HG03139 (cell line): ENCODE data around the gene MAP4K2.

Source experiments
- ATAC-seq: cut with Tn5 transposase; IDR thresholded peaks from one replicate; pipeline ENCODE4 v1.9.1; 2021; ENCODE audit not compliant: unreplicated experiment

Gene MAP4K2

DNA sequence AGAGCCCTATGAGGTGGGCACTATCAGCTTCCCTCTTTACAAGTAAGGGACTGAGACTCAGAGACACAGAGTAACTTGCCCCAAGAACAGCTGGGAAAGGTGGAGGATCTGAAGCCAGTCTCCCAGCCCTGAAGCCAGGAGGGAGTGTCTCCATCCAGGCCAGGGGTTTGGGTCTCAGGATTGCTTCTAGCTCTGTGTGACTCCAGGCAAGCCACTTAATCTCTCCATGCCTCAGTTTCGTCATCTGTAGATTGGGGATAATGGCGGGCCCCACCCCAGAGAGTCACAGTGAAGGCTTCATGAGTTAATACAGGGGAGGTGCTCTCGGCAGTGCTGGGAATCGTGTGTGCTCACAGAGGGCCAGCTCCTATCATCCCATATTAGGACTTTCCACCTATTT is 10.5 kb downstream of the MAP4K2 start:
- no peak for ATAC-seq

DNA sequence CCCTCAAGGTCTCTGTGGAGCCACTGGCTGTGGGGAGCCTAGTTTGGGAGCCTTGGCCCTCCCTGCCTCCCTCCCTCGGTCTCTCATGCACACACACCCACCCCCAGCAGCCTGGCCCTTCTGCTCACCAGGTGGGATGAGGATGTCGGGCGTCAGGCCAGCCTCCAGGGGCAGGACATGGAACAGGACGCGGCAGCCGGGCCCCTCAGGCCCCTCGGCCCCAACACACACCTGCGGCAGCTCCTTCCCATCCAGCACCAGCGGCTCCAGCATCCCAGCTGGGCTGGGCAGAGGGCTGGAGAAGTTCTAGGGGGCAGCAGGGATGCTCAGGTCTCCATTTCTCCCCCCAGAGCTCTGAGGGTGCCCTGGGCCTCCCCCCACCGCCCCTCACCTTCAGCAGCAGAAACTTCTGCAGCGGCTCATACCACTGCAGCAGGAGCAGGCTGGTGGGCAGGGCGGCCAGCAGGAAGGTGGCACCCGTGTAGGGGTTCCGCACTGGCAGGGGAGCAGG is 11.2 kb downstream of the MAP4K2 start:
- ATAC-seq: no peak

DNA sequence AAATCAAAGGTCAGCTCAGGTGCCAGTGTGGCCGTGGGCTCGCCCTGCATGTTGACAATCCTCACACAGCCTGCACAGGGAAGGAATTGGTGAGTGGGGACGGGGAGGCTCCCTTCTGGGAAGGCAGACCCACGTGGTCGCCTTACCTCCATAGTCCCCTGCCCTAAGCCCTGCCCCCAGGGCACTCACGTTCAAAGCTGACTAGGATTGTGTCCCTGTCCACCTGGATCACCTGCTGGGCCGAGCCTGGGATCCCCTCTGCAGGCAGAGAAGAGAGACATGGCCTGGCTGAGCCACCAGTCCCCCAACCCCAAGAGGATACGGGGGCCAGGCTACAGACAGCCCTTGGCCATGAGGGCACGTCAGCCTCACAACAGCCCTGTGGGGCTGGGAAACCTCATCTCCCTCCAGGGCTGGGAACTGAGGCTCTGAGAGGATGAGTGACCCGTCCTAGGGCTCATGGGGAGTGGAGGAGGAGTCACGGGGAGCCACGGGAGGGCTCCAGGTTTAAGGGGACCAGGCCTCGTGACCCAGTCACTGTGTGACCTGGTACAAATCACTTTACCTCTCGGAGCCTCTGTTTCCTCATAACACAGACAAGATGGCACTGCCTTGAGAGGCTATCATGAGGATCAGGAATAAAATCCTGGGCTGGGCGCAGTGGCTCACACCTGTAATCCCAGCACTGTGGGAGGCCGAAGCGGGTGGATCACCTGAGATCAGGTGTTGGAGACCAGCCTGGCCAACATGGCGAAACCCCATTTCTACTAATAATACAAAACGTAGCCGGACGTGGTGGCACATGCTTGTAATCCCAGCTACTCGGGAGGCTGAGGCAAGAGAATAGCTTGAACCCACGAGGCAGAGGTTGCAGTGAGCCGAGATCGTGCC is 12.6 kb downstream of the MAP4K2 start:
- ATAC-seq: no peak

DNA sequence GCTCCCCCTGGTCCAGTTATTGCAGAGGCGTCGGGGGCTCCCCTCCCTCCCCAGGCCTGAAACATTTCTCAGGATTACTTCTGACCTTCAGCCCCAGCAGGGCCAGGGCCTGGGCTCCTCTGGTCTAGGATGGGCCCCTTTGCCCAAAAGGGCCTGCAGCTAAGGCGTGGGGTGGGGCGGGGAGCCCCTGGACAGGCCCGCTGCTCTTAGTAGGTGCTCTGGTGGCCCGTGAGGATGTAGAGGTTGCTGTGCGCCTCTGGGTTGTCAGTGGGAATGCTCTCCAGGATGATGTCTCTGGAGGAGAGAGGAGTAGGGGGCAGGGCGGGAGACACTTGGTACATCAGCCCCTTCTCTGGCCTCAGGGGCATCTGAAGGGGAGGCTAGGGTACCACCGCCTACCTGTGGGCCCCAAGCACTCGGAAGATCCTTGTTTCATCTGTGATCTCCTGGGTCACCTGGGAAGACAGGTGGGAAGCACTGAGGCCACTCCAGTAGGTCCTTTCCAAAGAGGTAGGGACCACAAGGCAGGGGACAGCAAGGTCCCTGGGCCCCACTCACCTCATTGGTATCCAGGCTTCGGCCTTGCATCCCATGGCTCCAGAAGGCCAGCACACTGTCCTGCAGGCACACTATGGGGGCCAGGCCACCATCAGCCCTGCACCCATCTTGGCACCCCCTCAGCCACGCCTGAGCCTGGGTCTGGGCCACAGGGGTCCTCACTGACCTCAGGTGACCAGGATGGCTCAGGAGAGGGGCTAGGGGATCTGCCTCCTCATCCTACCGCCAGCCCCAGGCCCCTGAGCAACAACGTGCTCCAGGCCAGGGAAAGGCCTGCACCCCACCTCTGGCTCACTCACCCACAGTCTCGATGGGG is 13.4 kb downstream of the MAP4K2 start:
- no peak for ATAC-seq

DNA sequence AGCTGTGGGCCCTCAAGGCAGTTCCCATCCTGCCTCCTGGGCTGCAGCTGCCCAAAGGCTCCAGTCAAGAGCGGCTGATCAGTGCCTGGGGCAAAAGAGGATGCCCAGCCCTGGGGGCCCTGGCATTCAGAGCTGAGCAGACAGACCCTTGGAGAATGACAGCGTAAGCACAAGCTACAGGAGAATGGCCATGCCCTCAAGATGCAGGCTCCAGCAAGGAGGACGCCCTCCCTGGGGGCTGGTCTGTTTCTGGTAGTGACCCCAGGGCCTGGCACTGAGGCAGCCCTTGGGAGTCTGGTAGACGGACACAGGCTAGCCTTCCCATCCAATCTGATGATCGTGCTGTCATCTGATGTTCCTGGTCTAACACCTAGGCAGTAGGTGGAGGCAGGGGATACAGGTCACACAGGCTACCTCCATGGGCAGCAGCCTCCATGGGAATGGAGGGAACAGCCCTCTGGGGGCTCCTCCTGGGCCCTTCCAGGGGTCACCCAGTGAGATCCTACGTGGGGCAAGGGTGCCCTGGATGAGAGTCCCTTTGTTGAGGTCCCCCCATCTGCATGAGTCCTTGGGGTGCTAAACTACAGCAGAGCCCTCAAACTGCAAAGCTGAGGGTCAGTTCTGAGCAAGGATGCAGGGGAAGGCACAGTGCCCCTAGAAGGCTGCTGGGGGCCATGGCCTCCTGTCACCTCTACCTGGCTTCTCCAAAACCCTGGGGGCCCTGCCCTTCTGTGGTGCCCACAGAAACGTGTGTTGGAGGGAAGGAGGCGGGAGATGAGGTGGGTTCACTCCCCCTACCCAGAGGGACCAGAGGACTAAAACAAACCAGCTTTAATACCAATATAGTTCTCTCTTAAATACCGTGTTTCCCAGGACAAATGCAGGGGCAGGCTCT is 14.4 kb downstream of the MAP4K2 start:
- ATAC-seq: no peak

DNA sequence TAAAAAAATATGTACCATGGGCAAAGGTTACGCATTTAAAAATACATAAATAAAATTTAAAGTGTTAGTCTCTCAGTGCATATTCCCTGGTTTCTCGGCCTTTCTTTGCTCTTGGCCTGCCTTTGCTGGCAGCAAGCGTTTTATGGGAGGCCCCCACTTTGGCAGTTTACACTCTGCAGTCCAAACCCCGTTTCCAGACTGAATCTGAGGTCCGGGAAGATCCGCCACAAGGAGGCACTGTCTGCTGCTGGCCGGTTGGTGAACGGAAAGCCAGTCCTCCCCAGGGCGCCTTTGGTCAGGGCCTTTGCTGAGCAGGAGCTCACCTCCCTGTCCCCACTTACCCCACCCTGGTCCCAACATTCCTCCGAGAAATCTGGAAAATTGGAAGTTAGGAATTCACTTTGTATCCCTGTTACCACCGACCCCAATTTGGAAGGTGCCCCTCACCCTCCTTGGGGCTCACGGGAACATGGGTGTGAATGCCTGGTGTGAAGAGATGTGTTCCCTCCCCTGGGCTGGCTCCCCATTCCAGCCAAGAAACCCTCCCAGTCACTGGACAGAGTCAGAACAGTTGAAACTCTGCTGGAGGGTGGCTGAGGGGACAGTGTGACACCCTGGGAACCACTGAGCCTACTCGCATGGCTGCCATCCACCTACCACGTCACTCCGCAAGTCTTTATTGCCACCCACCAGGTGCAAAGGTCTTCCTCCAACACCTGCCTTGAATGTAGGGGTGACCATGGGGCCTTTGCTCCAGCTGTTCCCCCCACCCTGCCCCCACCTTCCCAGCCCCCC is 15.3 kb downstream of the MAP4K2 start:
- ATAC-seq: no peak

DNA sequence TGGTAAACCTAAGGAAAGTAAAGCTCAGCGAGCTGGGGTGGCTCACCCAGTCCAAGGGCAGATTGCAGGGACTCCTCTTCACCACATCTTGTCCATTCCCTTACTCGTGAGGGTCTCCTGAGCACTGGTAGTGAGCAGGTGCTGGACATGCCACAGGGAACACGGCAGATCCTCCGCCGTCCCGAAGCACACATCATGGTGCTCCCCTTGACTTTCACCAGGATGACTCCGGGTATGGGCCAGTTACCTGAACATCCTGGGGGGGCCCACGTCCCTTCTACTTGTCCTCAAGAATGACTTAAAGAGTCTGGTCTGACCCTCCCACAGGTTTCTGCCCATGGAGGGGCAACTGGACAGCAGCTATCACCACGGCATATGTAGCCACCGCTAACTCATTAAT is 16.7 kb downstream of the MAP4K2 start:
- ATAC-seq: no peak

DNA sequence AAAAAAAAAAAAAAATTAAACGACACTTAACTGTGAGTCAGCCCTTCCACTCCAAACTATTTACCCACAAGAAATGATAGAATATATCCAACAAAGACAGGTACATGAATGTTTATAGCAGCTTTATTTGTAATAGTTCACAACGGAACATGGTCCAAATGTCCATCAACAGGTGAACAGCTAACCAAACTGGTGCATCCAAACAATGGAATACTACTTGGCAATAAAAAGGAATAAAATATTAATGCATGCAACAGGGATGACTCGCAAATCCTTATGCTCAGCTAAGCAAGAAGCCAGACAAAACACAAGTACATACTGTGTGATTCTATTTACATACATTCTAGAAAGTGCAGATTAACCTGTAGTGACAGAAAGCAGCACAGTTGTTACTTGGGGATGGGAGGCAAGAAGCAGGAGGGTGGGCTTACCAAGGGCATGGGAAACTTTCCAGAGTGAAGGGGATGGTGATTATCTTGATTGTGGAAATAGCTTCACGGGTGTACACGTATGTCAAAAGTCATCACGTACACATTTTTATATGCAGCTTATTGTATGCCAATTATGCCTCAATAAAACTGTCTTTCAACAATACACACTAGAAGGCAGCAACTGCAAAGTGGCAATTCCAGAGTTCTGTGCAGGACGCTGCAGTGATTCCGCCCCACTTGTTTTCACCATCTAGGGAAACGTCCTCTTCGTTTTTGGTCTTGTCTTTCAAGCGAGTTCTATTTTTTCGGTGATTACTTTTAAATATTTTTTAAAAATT is 18.0 kb downstream of the MAP4K2 start:
- ATAC-seq: no peak

DNA sequence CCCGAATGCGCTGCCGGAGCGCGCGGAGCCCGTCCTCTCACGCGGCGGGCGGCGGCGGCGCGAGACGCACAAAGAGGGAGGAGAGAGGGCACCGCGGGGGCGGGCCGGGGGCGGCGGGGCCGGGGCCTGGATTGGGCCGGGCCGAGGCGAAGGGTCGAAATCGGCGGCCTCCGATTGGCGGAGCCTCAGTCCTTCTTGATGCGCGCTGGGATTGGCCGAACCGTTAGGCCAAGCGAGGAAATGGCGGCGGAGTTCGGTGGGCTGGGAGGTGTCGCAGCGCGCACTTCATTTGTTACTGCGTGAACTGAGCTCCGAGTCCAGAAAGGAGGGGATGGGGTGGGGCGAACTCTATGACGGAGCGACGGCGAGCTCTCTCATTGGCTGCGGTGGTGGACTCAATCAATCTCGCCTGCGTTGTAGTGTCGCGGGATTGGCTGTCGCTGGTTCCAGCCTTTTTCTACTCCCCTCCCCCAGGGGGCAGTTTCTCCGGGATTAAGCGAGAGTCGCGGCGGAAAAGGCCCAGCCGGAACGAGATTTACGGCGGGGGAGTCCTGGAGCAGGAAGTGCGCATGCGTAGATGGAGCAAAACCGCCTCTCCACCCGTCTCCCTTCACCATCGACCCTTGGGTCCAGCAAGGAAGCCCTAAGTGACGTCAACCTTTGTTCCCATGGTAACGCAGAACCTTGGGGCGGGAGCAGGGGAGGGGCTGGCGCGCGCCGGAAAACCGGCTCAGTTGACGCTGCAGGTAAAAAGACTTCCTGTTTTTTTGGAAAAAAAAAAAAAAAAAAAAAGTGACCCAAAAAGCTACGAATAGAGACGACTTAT is 24.3 kb downstream of the MAP4K2 start, which contains the start of gene SF1:
TSS of gene SF1 (minus strand) at position 70 of the 826 bp plus-strand sequence. CDS start 150 bp downstream, outside the sequence.
- ATAC-seq: peak; percentile 74

DNA sequence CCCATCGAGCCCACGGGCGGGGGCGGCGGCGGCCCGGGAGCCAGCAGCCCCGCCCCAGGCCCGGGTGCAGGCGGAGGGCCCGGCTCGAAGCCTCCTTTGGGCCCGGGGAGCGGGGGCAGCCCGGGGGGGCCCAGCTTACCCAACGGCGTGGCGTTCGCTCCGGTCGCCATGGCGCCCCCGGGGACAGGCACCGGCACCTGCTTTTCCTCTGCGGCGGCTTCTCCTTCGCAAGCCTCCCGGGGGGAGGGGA is 24.9 kb downstream of the MAP4K2 start:
- no peak for ATAC-seq

DNA sequence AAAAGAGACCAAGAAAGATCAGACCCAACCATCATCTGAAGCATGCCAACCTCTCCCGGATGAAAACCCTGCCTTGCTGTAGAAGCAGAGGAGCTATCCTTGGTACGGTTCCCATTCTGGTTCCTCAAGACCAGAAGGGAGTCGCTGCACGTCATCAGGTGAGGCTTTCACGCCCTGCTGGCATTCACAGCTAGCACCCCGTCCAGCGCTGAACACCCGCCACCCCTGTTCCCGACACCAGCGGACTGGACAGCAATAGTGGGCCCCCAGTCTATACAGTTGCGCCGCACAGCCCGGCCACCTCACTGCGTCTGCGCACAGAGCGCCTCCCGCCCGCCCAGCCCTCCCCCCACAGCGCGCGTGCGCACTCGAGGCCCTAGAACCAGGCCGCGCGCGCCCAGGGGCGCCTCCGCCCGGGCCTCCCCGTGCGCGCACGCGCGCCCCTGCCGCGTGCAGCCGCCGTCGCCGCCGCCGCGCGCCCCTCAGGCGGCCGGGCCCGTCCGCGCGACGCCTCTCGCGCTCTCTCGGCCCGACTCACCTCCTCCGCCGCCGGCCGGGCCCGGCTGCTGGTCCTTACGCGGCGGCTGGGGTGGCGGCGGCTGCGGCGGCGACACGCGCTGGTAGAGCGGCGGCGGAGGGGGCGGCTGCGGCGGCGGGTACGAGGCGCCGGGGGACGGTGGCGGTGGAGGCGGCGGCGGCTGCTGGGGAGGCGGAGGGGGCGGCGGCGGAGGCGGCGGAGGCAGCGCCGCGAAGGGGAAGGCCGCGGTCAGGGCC is 25.4 kb downstream of the MAP4K2 start:
- peak; percentile 13 for ATAC-seq

DNA sequence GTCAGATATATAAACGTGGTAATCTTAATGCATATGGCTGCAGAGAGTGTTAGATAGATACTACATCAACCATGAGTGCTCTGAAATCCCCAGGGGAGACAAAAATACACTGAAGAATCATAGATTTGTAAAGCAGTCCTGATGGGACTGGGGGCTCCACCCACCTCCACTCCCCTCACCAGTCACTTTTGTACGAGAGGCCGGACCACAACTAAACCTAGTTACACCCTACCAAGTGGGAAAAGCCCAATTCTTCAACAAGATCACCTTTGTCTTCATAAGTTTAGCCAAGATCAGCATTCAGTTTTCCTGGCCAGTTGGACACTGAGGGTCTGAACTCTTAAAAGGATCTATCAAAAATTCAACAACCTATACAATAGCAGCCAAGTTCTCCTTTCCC is 26.1 kb downstream of the MAP4K2 start:
- ATAC-seq: no peak

DNA sequence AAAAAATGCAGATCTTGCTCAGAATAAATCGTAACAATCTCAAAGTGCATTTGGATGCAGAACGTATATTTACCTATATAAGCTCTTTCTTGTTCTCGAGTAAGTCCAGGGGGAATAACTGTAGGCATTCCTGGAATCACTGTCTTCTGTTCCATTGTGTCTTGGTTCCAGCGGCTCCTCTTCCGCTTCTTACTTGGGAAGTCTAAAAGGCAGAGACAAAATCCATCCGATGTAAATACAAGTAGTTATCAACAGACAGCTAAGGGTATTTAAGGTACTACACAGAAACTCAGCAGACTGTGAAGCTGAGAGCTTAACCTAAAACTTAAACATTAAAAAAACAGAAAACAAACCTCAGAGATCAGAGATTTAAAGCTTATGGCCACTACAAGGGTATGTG is 26.6 kb downstream of the MAP4K2 start:
- no peak for ATAC-seq

DNA sequence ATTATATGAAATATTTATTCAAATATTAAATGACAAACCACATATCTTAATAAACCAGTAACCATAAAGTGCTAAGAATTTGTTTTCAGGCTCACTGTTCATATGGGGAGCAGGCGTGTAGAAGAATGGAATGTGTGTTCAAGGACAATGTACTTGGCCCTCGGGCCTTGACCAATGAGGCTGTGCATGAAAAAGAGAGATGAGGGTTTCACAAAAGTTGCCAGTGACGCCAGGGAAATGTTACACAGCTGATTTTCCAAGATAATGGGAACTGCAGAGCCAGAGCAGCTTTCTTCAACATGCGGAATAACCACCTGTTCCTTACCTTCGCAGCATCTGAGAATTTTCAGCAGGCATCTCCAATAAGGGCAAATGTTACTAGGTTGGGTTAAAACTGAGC is 28.9 kb downstream of the MAP4K2 start:
- no peak for ATAC-seq

DNA sequence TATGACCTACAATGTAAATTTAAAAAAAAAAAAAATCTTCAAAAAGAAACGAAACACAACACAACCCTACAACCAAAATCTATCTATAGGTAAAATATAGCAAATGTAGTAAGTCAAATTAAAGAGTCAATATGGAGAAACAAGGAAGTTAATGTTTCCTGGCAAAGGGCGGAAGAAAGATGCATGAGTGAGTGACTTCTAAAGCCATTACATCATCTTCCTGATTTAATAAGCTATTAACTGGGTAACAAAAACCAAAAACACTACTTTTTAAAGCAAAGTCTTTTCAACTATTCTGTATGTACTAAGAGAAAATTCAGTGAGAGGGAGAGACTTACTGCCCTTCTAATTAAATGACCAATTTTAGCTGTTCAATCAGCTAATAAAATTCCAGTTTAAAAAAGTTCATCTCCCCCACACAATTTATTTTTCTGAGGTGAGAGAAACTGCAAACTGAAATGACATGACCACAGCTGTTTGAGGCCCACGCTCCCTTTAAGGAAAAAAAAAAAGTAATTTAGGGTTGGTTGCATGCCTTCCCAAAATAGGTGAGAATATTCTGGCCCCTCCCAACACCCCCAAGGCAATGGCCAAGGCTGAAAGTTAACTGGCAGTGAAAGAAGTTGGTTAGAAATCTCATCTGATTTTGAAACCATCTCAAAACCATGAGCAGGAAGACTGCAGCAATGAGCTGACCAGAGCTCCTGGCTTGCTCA is 30.6 kb downstream of the MAP4K2 start:
- no peak for ATAC-seq

DNA sequence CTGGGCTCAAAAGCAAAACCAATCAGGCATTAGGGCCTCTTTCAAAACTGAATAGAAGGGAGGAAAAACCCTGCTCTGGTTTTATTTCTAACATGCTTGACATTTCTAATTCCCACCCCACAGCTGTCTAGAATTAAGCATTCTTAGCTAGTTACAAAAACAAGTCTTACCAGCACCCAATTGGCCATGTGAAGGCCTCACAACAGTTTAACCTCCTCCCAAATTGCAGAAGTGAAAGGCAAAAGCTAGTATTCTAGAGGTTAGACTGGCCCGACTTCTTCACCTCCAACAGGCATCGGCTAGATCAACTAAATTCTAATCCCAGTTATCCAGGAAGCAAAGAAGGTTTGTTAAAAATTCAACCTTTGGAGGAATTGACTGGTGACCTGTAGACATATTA is 31.2 kb downstream of the MAP4K2 start:
- no peak for ATAC-seq

DNA sequence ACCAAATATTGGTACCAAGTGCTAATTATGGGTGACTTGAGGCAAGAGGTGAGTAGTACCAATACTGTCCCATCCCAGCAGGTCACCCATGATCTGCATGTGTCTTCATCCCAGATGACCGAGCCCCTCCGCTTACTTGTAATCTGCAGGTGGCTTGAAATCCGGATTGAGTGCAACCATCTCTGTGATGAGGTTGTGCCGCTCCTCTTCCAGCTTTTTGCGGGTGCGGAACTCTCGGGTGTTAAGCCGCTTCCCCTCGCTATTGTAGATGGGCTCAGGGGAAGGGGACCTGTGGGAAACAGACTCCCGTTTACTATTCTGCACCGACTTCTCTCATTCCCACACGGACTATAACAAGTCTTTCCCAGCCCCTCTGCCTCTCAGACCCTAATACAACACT is 32.9 kb downstream of the MAP4K2 start:
- no peak for ATAC-seq
